Prostate gland (tissue), 2 donors: ENCODE measurements around the gene MAB21L1.

Experiments
- CTCF ChIP-seq, 4 experiments: fragments of 200-600 bp in 2 of 4; fragments of 450-650 bp in 2 of 4; sonication (generic) in 2 of 4; IDR thresholded peaks; 1 replicate in 3 of 4; 2 replicates in 1 of 4; pipeline ENCODE4 v1.5.1; 2016 to 2019; ENCODE audit warnings: antibody characterized with exemption in 4 of 4, mild to moderate bottlenecking in 2 of 4, moderate library complexity in 2 of 4
- POLR2A ChIP-seq: fragments of 450-650 bp; IDR thresholded peaks from one replicate; pipeline ENCODE4 v1.6.1; 2016; ENCODE audit warnings: antibody characterized with exemption, mild to moderate bottlenecking

GRCh38 chr13:35477386-35477946 lies 977 bp upstream of the MAB21L1 start:
- TF ChIP-seq CTCF (IDR thresholded peaks at IDR 0.05), result no peak
- TF ChIP-seq POLR2A, result no peak
